Pancreas (tissue), 10 donors: ENCODE data around the gene TSPEAR. TPM values are rescaled to one million over a fixed set of nuclear protein-coding genes. Genes with fewer than 3 reads are reported as not detected.
A peak's percentile ranks its signal among the peaks of the same experiment; 100 is the strongest.

Experiments
- ATAC-seq, 4 donors: fragments of 200-7000 bp; cut with Tn5 transposase; one replicate each; pipeline versions ENCODE4 v1.8.0 to v1.9.1; 2020; ENCODE audit warnings: mild to moderate bottlenecking in 4 of 4, moderate library complexity in 4 of 4
- DNase-seq, 6 donors: peaks; one replicate each; pipeline ENCODE4 v3.0.0-alpha.2; 2020
- FAIRE-seq: peaks from 2 replicates; lab custom pipeline; 2012; peaks lifted over from hg19 to GRCh38; lab: Jason Lieb, UNC
- H3K27ac ChIP-seq, 4 donors: fragments of 200-600 bp; sonication (generic); 1 replicate in 3 of 4; 2 replicates in 1 of 4; pipeline versions ENCODE4 v1.5.0 to v1.8.0; 2020
- H3K27me3 ChIP-seq, 4 donors: fragments of 200-600 bp; one replicate each; pipeline ENCODE4 v1.8.0; 2021
- H3K36me3 ChIP-seq, 3 donors: fragments of 200-600 bp; sonication (generic) in 1 of 3; one replicate each; pipeline versions ENCODE4 v1.5.0 to v1.8.0; 2020 to 2021
- H3K4me1 ChIP-seq, 3 donors: fragments of 200-600 bp; one replicate each; pipeline ENCODE4 v1.8.0; 2021
- H3K4me3 ChIP-seq, 4 donors: fragments of 200-600 bp; sonication (generic) in 2 of 4; one replicate each; pipeline versions ENCODE4 v1.5.0 to v1.8.0; 2020 to 2021
- H3K9me3 ChIP-seq, 4 donors: fragments of 200-600 bp; one replicate each; pipeline ENCODE4 v1.8.0; 2021
- CTCF ChIP-seq, 4 donors: fragments of 200-600 bp; sonication (generic) in 3 of 4; IDR thresholded peaks; one replicate each; pipeline versions ENCODE4 v1.5.0 to v1.8.0; 2021; ENCODE audit warnings: antibody characterized with exemption in 4 of 4
- WGBS, 2 donors: extraction: QIAGEN DNeasy Blood & Tissue Kit; methylation state at CpG; one replicate each; pipeline ENCODE4 v1.1.7; 2013; 5-methylcytosine and 5-hydroxymethylcytosine counted together
- intact Hi-C, 3 donors: fragments of 100-400 bp; cut with DNase I; formaldehyde crosslinking; loops; one replicate each; pipeline versions ENCODE4 v1.11.1 to v1.14.2; 2022
- polyA plus RNA-seq, 2 donors: library from polyadenylated mRNA; stranded (reverse); fragments of 200-250 nt; gene quantifications; one replicate each; pipeline ENCODE4 v1.2.3, GENCODE V29; 2013
- total RNA-seq, 6 donors: library from RNA; stranded (reverse); fragmentation: NEBNext Ultra II Directional in 4 of 6; extraction: Animal tissue kit (Norgen Biotek cat#: 25700) in 4 of 6; gene quantifications; one replicate each; pipeline versions ENCODE4 v1.2.1 to v1.2.4, GENCODE V29; 2021 to 2023
- donor health status: healthy with polysubstance abuse.
- donor health status: DM: no; HTN: no; CAD: no; lungs with moderate emphysema.
- donor health status: DM: no; HTN: no; CAD: no.
- donor health status: control.
- donor health status: control.
- donor health status: Bipolar disorder and iron deficiency.
- donor health status: DM: yes; HTN: yes; CAD: no.
- donor health status: DM: no; HTN: no; CAD: no.
- donor health status: DM: no; HTN: no; CAD: no.
- donor health status: DM: yes; HTN: yes; CAD: no.

Gene TSPEAR
- total and polyA plus RNA-seq, 8 donors: 0.05 to 1.4 (median 0.25) TPM; not detected in 1

- no peak for ATAC-seq
- 59 to 71% methylated on average over 10 of the region's 10 CpGs for WGBS, 2 donors
- intact Hi-C loops: no loop called here
Measured at GRCh38 chr21:44626262-44626661, 85.1 kb downstream of the TSPEAR start.

GRCh38 chr21:44625756-44626155 is 85.6 kb downstream of the TSPEAR start:
- DNase-seq (no peak), FAIRE-seq (no peak), ATAC-seq (no peak)
- H3K27ac ChIP-seq: no peak overlapping the region
- no peaks in the 10 kb centered on the region for H3K9me3 ChIP-seq
- no peaks in the 10 kb centered on the region for H3K27me3 ChIP-seq
- no peak overlapping the region for H3K4me3 ChIP-seq
- no peak for TF ChIP-seq CTCF (IDR thresholded peaks at IDR 0.05)
- WGBS, 2 donors: 67 to 83% methylated on average over 7 of the region's 7 CpGs
- no peaks in the 10 kb centered on the region for H3K4me1 ChIP-seq
- H3K36me3 ChIP-seq: no peaks in the 10 kb centered on the region
- intact Hi-C loops: no loop called here

More at GRCh38 chr21:44626262-44626661, 85.1 kb downstream of the TSPEAR start:
- no peaks in the 10 kb centered on the region for H3K4me1 ChIP-seq
- peak in 1 of 6 donors; percentile 22 for DNase-seq
- no peaks in the 10 kb centered on the region for H3K9me3 ChIP-seq
- no peak for FAIRE-seq
- no peaks in the 10 kb centered on the region for H3K27me3 ChIP-seq
- TF ChIP-seq CTCF (IDR thresholded peaks at IDR 0.05): no peak
- no peak overlapping the region for H3K4me3 ChIP-seq
- no peaks in the 10 kb centered on the region for H3K36me3 ChIP-seq
- H3K27ac ChIP-seq: no peak overlapping the region

- H3K27ac ChIP-seq: no peak overlapping the region
- no peaks in the 10 kb centered on the region for H3K9me3 ChIP-seq
- intact Hi-C loops: no loop called here
- no peak for FAIRE-seq
- TF ChIP-seq CTCF (IDR thresholded peaks at IDR 0.05): no peak
- H3K27me3 ChIP-seq: no peaks in the 10 kb centered on the region
- no peak for DNase-seq
- ATAC-seq: no peak
- no peaks in the 10 kb centered on the region for H3K36me3 ChIP-seq
- no peak overlapping the region for H3K4me3 ChIP-seq
- H3K4me1 ChIP-seq: no peaks in the 10 kb centered on the region
Measured at GRCh38 chr21:44623575-44623974, 87.8 kb downstream of the TSPEAR start.

GRCh38 chr21:44619886-44620285 is 91.5 kb downstream of the TSPEAR start:
- Histone ChIP-seq H3K27me3 (no peaks in the 10 kb centered on the region), H3K36me3 (no peaks in the 10 kb centered on the region), H3K9me3 (no peaks in the 10 kb centered on the region), H3K4me1 (no peaks in the 10 kb centered on the region), H3K4me3 (no peak overlapping the region), H3K27ac (no peak overlapping the region)
- DNase-seq (no peak), FAIRE-seq (no peak), ATAC-seq (no peak)
- 72 to 76% methylated on average over 6 of the region's 6 CpGs for WGBS, 2 donors
- TF ChIP-seq CTCF (IDR thresholded peaks at IDR 0.05): no peak
- intact Hi-C loops: no loop called here

- H3K27ac ChIP-seq: no peak overlapping the region
- 60 to 80% methylated on average over 3 of the region's 3 CpGs for WGBS, 2 donors
Measured at GRCh38 chr21:44618909-44619308, 92.5 kb downstream of the TSPEAR start.

More at GRCh38 chr21:44618909-44619308, 92.5 kb downstream of the TSPEAR start:
- H3K27me3 ChIP-seq: no peaks in the 10 kb centered on the region
- no peak overlapping the region for H3K4me3 ChIP-seq
- no peaks in the 10 kb centered on the region for H3K9me3 ChIP-seq
- DNase-seq (no peak), FAIRE-seq (no peak), ATAC-seq (peak in 1 of 4 donors; percentile 30)
- intact Hi-C loops: no loop called here
- H3K4me1 ChIP-seq: no peaks in the 10 kb centered on the region
- no peaks in the 10 kb centered on the region for H3K36me3 ChIP-seq
- no peak for TF ChIP-seq CTCF (IDR thresholded peaks at IDR 0.05)
